ENCODE results near the gene AKAP13. TPM values are rescaled to one million over a fixed set of nuclear protein-coding genes. Genes with fewer than 3 reads are reported as not detected.
A peak's percentile ranks its signal among the peaks of the same experiment; 100 is the strongest.

The AKAP13 gene
- total RNA-seq, 1 donor from 2014 or later: 450 TPM

DNA sequence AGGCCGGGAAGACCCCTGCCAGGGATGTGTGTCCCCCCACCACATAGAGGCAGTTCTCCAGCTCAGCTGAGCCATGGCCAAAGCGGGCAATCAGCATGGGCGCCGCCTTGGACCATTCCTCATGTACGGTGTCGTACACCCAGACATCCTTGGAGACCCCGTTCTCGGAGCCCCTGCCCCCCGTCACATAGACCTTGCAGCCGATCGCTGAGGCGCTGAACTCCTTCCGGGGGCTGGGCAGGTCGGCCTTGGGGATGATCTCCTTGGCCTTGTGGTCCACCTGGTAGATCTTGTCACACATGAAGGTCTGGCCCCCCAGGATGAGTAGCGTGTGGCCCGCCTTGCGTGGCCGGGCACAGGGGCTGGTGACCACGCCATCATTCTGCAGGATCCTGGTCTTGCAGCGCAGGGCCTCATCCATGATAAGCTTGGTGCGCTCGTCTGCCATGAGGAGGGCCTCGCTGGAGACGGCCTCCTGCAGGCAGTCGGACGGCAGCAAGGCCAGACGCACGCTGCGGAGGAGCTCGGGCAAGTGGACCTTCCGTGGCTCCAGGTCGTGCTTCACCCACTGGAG, 388.3 kb downstream of the AKAP13 start:
- DNase-seq: no peak
- Histone ChIP-seq H3K27me3 (no peaks in the 10 kb centered on the region), H3K27ac (no peak overlapping the region), H3K9me3 (no peaks in the 10 kb centered on the region), H3K4me1 (peaks cover 18% of the 10 kb centered on the region), H3K36me3 (no peaks in the 10 kb centered on the region), H3K4me3 (no peak overlapping the region)
- no peak for ATAC-seq
- TF ChIP-seq, protein P1, sequence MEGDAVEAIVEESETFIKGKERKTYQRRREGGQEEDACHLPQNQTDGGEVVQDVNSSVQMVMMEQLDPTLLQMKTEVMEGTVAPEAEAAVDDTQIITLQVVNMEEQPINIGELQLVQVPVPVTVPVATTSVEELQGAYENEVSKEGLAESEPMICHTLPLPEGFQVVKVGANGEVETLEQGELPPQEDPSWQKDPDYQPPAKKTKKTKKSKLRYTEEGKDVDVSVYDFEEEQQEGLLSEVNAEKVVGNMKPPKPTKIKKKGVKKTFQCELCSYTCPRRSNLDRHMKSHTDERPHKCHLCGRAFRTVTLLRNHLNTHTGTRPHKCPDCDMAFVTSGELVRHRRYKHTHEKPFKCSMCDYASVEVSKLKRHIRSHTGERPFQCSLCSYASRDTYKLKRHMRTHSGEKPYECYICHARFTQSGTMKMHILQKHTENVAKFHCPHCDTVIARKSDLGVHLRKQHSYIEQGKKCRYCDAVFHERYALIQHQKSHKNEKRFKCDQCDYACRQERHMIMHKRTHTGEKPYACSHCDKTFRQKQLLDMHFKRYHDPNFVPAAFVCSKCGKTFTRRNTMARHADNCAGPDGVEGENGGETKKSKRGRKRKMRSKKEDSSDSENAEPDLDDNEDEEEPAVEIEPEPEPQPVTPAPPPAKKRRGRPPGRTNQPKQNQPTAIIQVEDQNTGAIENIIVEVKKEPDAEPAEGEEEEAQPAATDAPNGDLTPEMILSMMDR (IDR thresholded peaks at IDR 0.05): no peak
- intact Hi-C loops (cut with DNase I): no loop called here

DNA sequence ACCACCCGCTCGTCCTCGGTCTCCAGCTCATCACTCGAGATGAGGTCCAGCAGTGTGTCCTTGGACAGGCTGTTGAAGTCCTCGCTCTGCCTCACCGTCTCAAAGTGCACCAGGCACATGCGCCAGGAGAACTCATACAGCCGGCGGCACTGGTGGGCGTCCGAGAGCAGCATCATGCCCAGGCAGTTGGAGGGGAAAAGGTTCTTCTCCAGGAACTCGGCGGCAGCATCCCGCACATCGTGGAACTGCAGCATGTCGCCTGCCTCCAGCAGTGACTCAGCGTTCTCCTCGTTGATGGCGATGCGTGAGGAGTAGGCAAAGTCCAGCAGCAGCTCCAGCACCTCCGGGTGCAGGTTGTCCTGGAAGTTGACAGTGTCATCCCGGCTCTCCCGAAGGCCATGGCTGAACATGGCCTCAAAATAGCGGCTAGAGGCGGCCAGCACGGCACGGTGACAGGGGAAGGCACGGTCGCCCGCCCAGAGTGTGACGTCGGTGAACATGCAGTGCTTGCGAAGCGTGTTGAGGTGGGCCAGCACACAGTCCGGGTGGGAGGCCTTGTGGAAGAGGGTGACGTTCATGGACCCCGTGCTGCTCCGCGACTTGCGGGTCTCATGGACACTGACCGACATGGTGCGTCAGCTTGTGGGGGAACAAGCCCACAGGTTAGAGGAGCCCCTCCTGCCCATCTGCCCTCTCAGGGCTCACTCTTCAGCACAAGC, 388.9 kb downstream of the AKAP13 start:
- Histone ChIP-seq H3K27me3 (no peaks in the 10 kb centered on the region), H3K9me3 (no peaks in the 10 kb centered on the region), H3K27ac (no peak overlapping the region), H3K4me3 (no peak overlapping the region), H3K36me3 (no peaks in the 10 kb centered on the region), H3K4me1 (peaks cover 18% of the 10 kb centered on the region)
- DNase-seq (no peak), ATAC-seq (no peak)
- intact Hi-C loops (cut with DNase I): no loop called here
- TF ChIP-seq, protein P1 (IDR thresholded peaks at IDR 0.05): no peak

DNA sequence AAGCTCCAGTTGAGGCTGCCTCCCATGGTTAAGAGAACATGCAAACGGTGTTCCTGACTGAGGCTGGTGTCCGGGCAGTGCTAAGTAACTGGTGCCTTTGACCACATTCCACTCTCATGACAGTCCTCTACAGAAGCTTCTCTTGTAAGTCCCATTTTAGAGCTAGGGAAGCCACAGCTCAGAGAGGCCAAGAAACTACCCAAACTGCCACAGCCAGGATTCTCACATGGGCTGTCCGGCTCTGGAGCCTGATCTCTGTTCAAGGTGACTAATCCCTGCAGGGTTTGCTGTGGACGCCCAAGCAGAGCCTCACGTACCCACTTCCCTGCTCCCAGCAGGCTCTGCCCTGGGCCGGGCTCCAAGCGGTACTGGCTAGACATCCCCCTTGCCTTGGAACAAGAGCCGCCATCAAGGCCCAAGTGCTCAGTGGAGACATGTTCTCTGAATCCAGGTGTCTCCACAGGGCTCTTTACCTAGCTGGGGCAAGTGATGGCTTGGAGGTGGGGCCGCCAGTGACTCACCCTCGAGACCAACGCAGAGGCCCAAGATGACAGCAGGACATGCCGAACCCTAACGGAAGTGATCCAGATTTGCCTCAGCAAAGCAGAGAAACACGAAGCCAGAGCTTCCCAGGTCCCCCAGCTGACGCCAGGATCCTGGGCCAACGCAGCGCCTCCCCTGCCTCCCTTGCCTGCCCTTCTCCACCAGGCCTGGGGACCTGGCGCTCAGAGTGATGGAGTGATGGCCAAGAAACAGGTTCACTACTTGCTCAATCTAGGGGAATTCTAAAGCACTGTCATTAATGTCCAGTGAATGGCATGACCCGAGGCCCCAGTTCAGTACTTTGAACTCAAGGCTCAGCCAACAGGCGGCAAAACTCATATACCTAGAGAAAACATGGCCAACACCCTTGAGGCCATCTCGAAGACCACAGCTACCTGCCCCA, 390.0 kb downstream of the AKAP13 start:
- no peak for DNase-seq
- H3K9me3 ChIP-seq: no peaks in the 10 kb centered on the region
- no peak overlapping the region for H3K4me3 ChIP-seq
- intact Hi-C loops (cut with DNase I): no loop called here
- no peaks in the 10 kb centered on the region for H3K36me3 ChIP-seq
- peaks cover 18% of the 10 kb centered on the region for H3K4me1 ChIP-seq
- peak overlapping the region; percentile 26 for H3K27ac ChIP-seq
- H3K27me3 ChIP-seq: no peaks in the 10 kb centered on the region
- TF ChIP-seq, protein P1 (IDR thresholded peaks at IDR 0.05): no peak
- ATAC-seq: no peak

DNA sequence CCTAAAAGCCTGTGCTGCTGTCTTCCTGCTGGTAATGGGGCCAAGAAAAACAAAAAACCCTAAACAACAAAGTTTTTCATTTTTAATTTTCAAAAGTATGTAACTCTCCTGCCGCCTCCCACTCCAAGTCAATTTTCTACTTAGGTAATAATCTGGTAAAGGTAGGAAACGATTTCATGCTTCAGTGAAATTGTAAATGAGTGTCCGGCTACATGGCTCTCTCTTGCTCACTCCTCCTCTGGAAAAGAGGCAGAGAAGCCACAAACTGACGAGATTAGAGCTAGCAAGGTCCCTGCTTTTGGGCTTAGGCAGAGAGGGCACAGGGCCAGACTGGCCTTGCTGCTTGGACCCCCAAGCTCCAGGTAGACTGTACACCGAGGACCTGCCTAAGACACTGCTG, 390.9 kb downstream of the AKAP13 start:
- no peak for DNase-seq
- Histone ChIP-seq H3K36me3 (no peaks in the 10 kb centered on the region), H3K9me3 (no peaks in the 10 kb centered on the region), H3K4me3 (no peak overlapping the region), H3K4me1 (peaks cover 18% of the 10 kb centered on the region), H3K27ac (peak overlapping the region; percentile 84), H3K27me3 (no peaks in the 10 kb centered on the region)
- TF ChIP-seq, protein P1 (IDR thresholded peaks at IDR 0.05): no peak
- ATAC-seq: no peak
- intact Hi-C loops (cut with DNase I): no loop called here

GRCh38 chr15:85771781-85772445, 391.5 kb downstream of the AKAP13 start:
- intact Hi-C loops (cut with DNase I): no loop called here
- peak; percentile 83 for DNase-seq
- Histone ChIP-seq H3K4me3 (no peak overlapping the region), H3K9me3 (no peaks in the 10 kb centered on the region), H3K27ac (peak overlapping the region; percentile 84), H3K27me3 (no peaks in the 10 kb centered on the region), H3K4me1 (peaks cover 18% of the 10 kb centered on the region), H3K36me3 (no peaks in the 10 kb centered on the region)
- ATAC-seq: peak; percentile 76
- TF ChIP-seq, protein P1 (IDR thresholded peaks at IDR 0.05): no peak
